K562 (cell line): ENCODE results near the gene EVI5.

Experiments used
- NR1H2 ChIP-seq: sonication (generic); formaldehyde crosslinking; IDR thresholded peaks from 2 replicates; pipeline ENCODE4 v1.4.0; 2020; ENCODE audit warnings: mild to moderate bottlenecking, missing genetic modification reagents
- NR2C2 ChIP-seq, 2 experiments: fragments of 200-800 bp in 1 of 2; sonication (Bioruptor generic) in 1 of 2; sonication (generic) in 1 of 2; formaldehyde crosslinking in 1 of 2; IDR thresholded peaks; 2 replicates each; pipeline versions ENCODE4 v1.6.1 to v1.8.0; 2016 to 2022; ENCODE audit warnings: mild to moderate bottlenecking in 1 of 2, missing compliant biosample characterization in 1 of 2, missing genetic modification characterization in 1 of 2, missing genetic modification reagents in 1 of 2
- POLR2A ChIP-seq: fragments of 450-650 bp; conservative IDR thresholded peaks from 2 replicates; pipeline ENCODE4 v1.6.1; 2016
- USF1 ChIP-seq: sonication (generic); formaldehyde crosslinking; IDR thresholded peaks from 2 replicates; pipeline ENCODE4 v1.9.0; 2022; ENCODE audit warnings: mild to moderate bottlenecking, missing genetic modification reagents

GRCh38 chr1:92797297-92797696, 12.4 kb upstream of the EVI5 start:
- TF ChIP-seq POLR2A (no peak), USF1 (CRISPR knock-in tag) (no peak), NR2C2 (CRISPR knock-in tag; IDR thresholded peaks at IDR 0.05) (no peak), NR2C2 (tag; IDR thresholded peaks at IDR 0.05) (no peak), NR1H2 (CRISPR knock-in tag) (no peak)
